GM12878 (cell line): ENCODE measurements around the gene SFN. TPM values are rescaled to one million over a fixed set of nuclear protein-coding genes. Genes with fewer than 3 reads are reported as not detected.

Experiments
- IRF5 ChIP-seq: fragments of 450-650 bp; IDR thresholded peaks from 2 replicates; pipeline ENCODE4 v1.6.1; 2017; ENCODE audit warnings: borderline replicate concordance
- LARP7 ChIP-seq: fragments of 450-650 bp; IDR thresholded peaks from 2 replicates; pipeline ENCODE4 v1.6.1; 2017; ENCODE audit warnings: mild to moderate bottlenecking
- MEF2B ChIP-seq: fragments of 450-650 bp; IDR thresholded peaks from 2 replicates; pipeline ENCODE4 v1.6.1; 2018; ENCODE audit warnings: mild to moderate bottlenecking, moderate library complexity; ENCODE audit not compliant: partially characterized antibody, poor library complexity, severe bottlenecking
- MYB ChIP-seq: fragments of 150-350 bp; IDR thresholded peaks from 2 replicates; pipeline ENCODE4 v1.6.1; 2014; ENCODE audit warnings: mild to moderate bottlenecking, low read depth, low read length, borderline replicate concordance
- NBN ChIP-seq: fragments of 450-650 bp; IDR thresholded peaks from 2 replicates; pipeline ENCODE4 v1.6.1; 2016
- PAX5 ChIP-seq: IDR thresholded peaks from 2 replicates; pipeline ENCODE4 v1.6.1; 2011; ENCODE audit warnings: low read depth, low read length, borderline replicate concordance
- PKNOX1 ChIP-seq: fragments of 450-650 bp; IDR thresholded peaks from 2 replicates; pipeline ENCODE4 v1.6.1; 2016; ENCODE audit warnings: mild to moderate bottlenecking
- POLR2A ChIP-seq: IDR thresholded peaks from 2 replicates; pipeline ENCODE4 v1.6.1; 2011; ENCODE audit warnings: low read depth, mild to moderate bottlenecking, low read length
- POLR2AphosphoS2 ChIP-seq: IDR thresholded peaks from 2 replicates; pipeline ENCODE4 v1.6.1; 2011; ENCODE audit warnings: low read depth, mild to moderate bottlenecking, low read length, improper control_type of control experiment, moderate library complexity
- RAD51 ChIP-seq: fragments of 450-650 bp; IDR thresholded peaks from 2 replicates; pipeline ENCODE4 v1.6.1; 2016; ENCODE audit warnings: moderate library complexity, mild to moderate bottlenecking, inconsistent platforms
- RB1 ChIP-seq: fragments of 450-650 bp; formaldehyde crosslinking; IDR thresholded peaks from 2 replicates; pipeline ENCODE4 v1.6.1; 2017; ENCODE audit warnings: mild to moderate bottlenecking, borderline replicate concordance
- RBBP5 ChIP-seq: fragments of 200-600 bp; sonication (generic); conservative IDR thresholded peaks from 2 replicates; pipeline ENCODE4 v1.6.1; 2016
- RELB ChIP-seq: fragments of 450-650 bp; IDR thresholded peaks from 2 replicates; pipeline ENCODE4 v1.6.1; 2017; ENCODE audit warnings: low read depth, mild to moderate bottlenecking, moderate library complexity
- SMAD5 ChIP-seq: IDR thresholded peaks from 2 replicates; pipeline ENCODE4 v1.6.1; 2016; ENCODE audit warnings: antibody characterized with exemption, low read depth
- SMC3 ChIP-seq: IDR thresholded peaks from 2 replicates; pipeline ENCODE4 v1.6.1; 2011; ENCODE audit warnings: low read length, improper control_type of control experiment, borderline replicate concordance
- SREBF1 ChIP-seq: IDR thresholded peaks from 2 replicates; pipeline ENCODE4 v1.6.1; 2012; ENCODE audit warnings: mild to moderate bottlenecking, low read length
- SRF ChIP-seq, 2 experiments: IDR thresholded peaks; 2 replicates each; pipeline ENCODE4 v1.6.1; 2011; ENCODE audit warnings: low read depth in 2 of 2, low read length in 2 of 2, mild to moderate bottlenecking in 1 of 2, moderate library complexity in 1 of 2
- TARDBP ChIP-seq: IDR thresholded peaks from 2 replicates; pipeline ENCODE4 v1.6.1; 2016; ENCODE audit warnings: borderline replicate concordance
- ZNF207 ChIP-seq: fragments of 450-650 bp; IDR thresholded peaks from 2 replicates; pipeline ENCODE4 v1.6.1; 2014; ENCODE audit warnings: antibody characterized with exemption, mild to moderate bottlenecking, borderline replicate concordance
- ZNF592 ChIP-seq: fragments of 450-650 bp; IDR thresholded peaks from 2 replicates; pipeline ENCODE4 v1.6.1; 2017; ENCODE audit warnings: mild to moderate bottlenecking, moderate library complexity
- polyA plus RNA-seq, 11 experiments: library from polyadenylated mRNA; depleted of rRNA in 4 of 11; unstranded in 6 of 11; stranded (reverse) in 5 of 11; fragments of >200 nt; fragmentation: Nextera tagmentation in 4 of 11; fragmentation: Illumina TruSeq in 1 of 11; extraction: Ambion mirVana in 4 of 11; extraction: Trizol in 1 of 11; gene quantifications; 1 replicate in 1 of 11; 2 replicates in 10 of 11; pipeline versions ENCODE4 v1.2.1 to v1.2.3, GENCODE V29; 2011 to 2016; ENCODE audit warnings: inconsistent platforms in 2 of 11, missing spikeins in 2 of 11, low read depth in 1 of 11
- total RNA-seq, 4 experiments: library from RNA; depleted of rRNA in 3 of 4; stranded (reverse); fragments of >200 nt in 3 of 4; fragmentation: Illumina TruSeq in 1 of 4; extraction: Trizol in 1 of 4; gene quantifications; 2 replicates each; pipeline versions ENCODE4 v1.2.1 to v1.2.3, GENCODE V29; 2013 to 2021
- TF ChIP-seq, protein P1 (sequence below): IDR thresholded peaks from 2 replicates; pipeline ENCODE4 v1.6.1; 2012; ENCODE audit warnings: low read depth, low read length, improper control_type of control experiment

The SFN gene
- total and polyA plus RNA-seq, 10 of the 15 experiments (the other 5 are each of a cell fraction or from before 2014, with no cell fraction given): 0.19 to 2.9 (median 1.0) TPM

- peak; percentile 94 for TF ChIP-seq RAD51
- TF ChIP-seq LARP7: peak; percentile 63; the same call in 1 of the 2 replicates
- peak; percentile 91 for TF ChIP-seq IRF5
- TF ChIP-seq ZNF592: no peak
- TF ChIP-seq SMAD5: peak; percentile 69; the same call in 1 of the 2 replicates
- TF ChIP-seq, protein P1, sequence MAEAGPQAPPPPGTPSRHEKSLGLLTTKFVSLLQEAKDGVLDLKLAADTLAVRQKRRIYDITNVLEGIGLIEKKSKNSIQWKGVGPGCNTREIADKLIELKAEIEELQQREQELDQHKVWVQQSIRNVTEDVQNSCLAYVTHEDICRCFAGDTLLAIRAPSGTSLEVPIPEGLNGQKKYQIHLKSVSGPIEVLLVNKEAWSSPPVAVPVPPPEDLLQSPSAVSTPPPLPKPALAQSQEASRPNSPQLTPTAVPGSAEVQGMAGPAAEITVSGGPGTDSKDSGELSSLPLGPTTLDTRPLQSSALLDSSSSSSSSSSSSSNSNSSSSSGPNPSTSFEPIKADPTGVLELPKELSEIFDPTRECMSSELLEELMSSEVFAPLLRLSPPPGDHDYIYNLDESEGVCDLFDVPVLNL: no peak
- TF ChIP-seq SRF (IDR thresholded peaks at IDR 0.05; ENCODE audit: low read depth in 2 of 2, low read length in 2 of 2): no peak
- peak; percentile 53; the same call in 1 of the 2 replicates for TF ChIP-seq PKNOX1
- no peak for TF ChIP-seq SREBF1
- TF ChIP-seq POLR2AphosphoS2: no peak
- TF ChIP-seq POLR2A: peak; percentile 98
- peak; percentile 69 for TF ChIP-seq NBN
- peak; percentile 50; the same call in 1 of the 2 replicates for TF ChIP-seq TARDBP
- TF ChIP-seq RBBP5: no peak
- peak; percentile 100 for TF ChIP-seq RELB
- TF ChIP-seq PAX5: peak; percentile 40; the same call in 1 of the 2 replicates
- peak; percentile 68 for TF ChIP-seq MEF2B
- TF ChIP-seq MYB: no peak
- TF ChIP-seq SMC3: no peak
- peak; percentile 55; the same call in 1 of the 2 replicates for TF ChIP-seq RB1
- TF ChIP-seq ZNF207: peak; percentile 76
Measured at GRCh38 chr1:26900001-26900814, 37.3 kb downstream of the SFN start, which contains the start of gene GPATCH3 (continued).
